ENCODE measurements around the gene SLC8A1. TPM values are rescaled to one million over a fixed set of nuclear protein-coding genes. Genes with fewer than 3 reads are reported as not detected.

SLC8A1 gene
- total RNA-seq, 2 donors from 2014 or later, result 590 to 696 TPM

DNA sequence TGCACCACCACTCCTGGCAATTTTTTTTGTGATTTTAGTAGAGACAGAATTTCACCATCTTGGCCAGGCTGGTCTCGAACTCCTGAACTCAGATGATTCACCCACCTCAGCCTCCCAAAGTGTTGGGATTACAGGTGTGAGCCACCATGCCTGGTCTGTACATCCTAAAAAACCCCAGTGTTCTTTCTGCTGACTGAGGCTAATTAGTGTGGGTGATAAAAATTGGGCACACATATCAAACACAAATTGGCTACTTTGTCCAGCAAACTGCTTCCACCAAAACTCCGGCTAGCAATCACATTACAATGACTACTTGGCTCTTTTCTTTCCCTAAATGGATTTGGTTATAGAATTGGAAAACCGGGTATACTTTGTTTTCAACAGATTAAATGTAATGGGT is 153.9 kb downstream of the SLC8A1 start:
- ATAC-seq (no peak), DNase-seq (no peak)
- intact Hi-C loops (cut with DNase I), result no loop called here

DNA sequence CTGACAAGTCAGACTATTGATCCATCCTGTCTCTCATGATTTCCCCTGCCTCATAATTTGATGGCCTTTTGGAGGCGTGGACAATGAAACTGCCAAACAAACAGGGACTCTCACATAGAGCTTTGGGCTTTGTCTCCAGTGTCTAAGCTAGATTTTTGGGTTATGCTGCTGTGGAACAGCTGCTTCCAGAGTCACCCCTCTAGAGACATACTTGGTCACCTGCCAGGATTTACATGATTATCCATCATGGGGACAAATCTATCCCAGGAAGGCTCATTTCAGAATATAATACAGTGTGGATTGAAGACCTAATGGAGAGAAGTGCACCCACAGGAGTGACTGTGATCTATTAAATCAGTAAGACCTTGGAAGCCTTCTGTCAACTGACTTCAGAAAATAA is 159.6 kb downstream of the SLC8A1 start:
- intact Hi-C loops (cut with DNase I), result no loop called here
- no peak for ATAC-seq
- DNase-seq, result no peak

DNA sequence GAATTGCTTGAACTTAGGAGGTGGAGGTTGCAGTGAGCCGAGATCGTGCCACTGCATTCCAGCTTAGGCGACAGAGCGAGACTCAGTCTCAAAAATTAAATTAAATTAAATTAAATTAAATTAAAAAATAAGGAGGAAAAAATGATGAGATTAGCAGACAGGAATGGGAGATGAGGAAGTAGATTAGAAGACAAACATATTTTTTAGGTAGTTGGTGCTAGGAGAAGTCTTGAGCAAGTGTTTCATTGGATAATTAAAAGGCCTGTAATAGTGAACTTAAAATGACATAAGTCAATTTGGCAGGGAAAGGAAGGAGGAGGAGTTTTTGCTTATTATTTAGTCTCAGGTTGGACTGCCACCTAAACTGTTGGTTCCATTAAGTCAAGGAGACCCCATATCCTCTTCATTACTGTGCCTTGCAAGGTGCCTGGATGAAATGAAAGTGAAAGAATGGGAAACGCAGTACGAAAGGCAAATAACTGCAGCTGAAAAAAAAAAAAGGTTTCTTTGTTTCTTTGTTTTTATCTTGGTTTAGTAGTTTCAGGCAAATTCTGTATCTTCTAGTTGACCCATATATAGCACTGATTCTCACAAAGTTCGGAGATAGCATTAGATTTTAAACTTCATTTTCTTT is 162.0 kb downstream of the SLC8A1 start:
- DNase-seq (no peak), ATAC-seq (no peak)
- intact Hi-C loops (cut with DNase I), result no loop called here

DNA sequence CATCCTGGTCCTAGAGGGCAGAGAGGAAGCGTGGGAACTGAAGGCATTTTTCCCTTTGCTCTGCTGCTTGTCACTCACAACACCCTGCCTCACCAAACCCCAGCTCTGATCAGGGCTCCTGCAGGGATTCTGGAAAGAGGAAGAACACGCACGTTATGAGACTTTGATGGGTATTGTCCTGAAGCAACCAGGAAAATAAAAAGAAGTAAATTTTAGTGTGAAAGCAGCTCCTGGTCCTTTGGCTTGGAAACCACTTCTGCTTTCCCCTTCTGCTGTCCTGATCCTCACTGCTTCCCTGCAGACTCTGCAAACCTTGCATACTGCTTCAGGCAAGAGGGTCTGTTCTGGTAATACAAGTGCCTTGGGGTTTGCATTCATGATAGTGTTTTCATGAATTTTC is 164.1 kb downstream of the SLC8A1 start:
- intact Hi-C loops (cut with DNase I), result no loop called here
- DNase-seq (no peak), ATAC-seq (no peak)

DNA sequence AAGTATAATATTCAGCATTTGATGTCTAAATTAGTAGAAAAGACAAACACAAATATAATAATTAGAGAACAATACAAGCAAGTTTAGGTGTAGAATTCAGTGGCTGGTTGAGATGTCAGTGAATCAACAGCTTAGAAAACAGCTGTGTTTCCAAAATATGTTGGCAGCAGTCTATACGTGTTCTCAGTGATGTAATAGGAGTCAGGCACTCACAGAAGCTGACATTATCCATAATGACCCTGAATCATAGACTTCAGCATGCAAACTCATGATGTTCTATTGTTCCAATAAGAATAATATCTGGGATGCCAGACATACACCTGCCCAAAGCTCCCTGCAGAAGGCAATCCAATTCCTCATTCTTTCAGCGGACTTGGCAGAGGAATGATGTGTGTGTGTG is 164.7 kb downstream of the SLC8A1 start:
- no peak for DNase-seq
- ATAC-seq, result no peak
- intact Hi-C loops (cut with DNase I), result no loop called here

DNA sequence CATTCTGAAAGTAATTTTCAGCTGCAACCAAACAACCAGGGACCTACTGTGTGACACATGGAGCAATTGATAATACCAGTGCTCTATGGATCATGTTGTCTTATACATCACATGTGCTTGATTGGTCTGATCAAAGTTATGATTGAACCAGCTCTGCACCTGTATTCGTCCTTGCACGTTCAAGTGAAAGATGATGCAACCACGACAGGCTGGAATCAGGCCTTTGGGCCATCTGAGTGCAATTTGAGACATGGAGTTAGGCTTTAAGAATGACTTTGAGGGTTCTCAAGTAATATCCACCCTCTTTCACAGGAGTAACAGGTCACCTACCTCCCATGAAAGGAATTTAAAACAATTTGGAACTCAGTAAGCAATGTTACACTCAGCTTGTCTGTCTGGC is 165.2 kb downstream of the SLC8A1 start:
- ATAC-seq, result no peak
- no peak for DNase-seq
- intact Hi-C loops (cut with DNase I), result no loop called here

DNA sequence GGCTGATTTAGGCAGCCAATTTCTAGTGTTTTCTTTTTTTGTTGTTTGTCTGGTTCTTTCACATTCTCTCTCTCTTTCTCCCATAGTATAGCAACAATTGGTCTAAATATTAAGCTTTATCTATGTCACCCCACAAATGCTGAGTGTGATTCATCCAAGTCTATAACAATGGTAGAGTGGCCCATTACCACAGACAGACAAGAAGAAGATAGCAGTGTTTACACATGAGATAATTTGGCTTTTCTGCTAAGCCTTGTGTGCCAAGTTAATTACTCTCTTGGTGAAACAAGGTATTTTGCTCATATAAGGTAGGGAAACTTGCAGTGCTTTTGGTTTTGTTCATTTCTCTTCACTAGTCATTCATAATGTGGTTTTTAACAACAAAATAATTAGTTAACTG is 166.5 kb downstream of the SLC8A1 start:
- no peak for ATAC-seq
- no peak for DNase-seq
- intact Hi-C loops (cut with DNase I), result no loop called here

DNA sequence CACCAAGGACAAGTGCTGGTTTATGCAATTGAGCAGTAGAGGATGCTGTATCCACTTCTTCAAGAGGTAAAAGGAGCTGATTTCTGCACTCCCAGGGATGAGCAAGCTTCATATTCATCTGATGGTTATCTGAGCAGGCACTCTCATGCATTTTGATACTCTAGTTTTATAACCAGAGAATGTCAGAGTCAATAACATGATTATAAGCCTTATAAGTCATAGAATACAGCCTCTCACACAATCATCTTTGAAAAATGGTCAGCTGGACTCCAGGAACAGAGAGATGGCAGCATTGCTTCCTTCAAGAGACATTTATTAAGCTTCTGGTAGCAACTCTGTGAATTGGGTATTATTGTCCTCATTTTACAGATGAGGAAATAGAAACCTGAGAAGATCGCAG is 167.1 kb downstream of the SLC8A1 start:
- intact Hi-C loops (cut with DNase I), result no loop called here
- DNase-seq, result no peak
- peak in 1 of 2 donors; percentile 12 for ATAC-seq

DNA sequence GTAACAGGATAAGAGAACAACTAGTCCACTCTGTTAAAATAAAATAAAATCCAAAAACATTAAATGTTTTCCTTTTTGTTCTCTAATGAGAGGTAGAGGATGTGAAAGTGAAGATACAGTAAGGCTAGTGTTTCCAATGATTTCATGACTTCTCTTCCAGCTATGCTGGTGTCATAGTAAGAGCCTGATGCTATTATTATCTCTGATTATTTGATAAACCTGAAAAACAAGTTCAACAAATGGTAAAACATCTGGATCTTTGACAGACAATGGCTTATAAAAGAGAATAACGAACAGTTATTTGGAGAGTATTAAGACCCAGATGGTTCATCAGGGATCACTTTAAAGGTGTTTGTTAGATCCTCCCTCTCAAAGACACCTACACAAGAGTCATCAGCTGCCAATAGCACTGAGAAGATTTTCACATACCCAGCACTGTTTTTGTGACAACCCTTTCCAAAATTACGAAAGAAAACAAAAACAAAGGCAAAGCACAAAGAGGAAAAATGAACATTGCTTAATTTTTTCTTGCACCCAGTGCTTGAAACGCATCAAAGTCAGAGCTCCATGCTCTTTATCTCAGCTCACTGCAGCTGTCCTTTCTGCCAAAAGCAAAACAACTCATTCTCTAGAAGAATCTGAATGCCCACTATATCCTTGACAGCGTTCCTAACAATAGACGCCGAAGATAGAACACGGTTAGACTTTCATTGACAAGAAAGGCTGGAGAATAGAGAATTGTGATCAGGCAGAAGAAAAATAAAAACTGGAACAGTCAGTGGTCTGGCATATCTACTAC is 168.6 kb downstream of the SLC8A1 start:
- DNase-seq, result no peak
- intact Hi-C loops (cut with DNase I), result no loop called here
- ATAC-seq, result no peak

DNA sequence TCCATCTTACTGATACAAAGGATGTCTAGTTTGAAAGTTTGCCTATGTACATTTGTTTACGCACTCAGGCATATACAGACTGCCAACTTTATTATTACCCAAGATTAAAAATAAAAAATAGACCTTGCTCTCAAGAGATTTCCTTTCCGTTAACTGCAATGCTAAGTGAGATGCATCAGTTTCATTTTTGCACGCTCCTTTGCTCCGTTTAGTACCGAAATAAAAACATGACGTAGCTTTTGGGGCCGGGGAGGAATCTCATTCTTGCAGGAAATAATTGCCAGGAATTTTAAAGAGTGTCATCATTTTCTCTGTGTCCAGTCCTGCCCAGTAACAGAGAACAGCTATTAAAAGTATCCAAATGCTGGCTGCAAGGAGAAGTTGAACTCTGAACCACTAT is 169.5 kb downstream of the SLC8A1 start:
- ATAC-seq (peak; percentile 24 to 64), DNase-seq (no peak)
- intact Hi-C loops (cut with DNase I), result no loop called here

DNA sequence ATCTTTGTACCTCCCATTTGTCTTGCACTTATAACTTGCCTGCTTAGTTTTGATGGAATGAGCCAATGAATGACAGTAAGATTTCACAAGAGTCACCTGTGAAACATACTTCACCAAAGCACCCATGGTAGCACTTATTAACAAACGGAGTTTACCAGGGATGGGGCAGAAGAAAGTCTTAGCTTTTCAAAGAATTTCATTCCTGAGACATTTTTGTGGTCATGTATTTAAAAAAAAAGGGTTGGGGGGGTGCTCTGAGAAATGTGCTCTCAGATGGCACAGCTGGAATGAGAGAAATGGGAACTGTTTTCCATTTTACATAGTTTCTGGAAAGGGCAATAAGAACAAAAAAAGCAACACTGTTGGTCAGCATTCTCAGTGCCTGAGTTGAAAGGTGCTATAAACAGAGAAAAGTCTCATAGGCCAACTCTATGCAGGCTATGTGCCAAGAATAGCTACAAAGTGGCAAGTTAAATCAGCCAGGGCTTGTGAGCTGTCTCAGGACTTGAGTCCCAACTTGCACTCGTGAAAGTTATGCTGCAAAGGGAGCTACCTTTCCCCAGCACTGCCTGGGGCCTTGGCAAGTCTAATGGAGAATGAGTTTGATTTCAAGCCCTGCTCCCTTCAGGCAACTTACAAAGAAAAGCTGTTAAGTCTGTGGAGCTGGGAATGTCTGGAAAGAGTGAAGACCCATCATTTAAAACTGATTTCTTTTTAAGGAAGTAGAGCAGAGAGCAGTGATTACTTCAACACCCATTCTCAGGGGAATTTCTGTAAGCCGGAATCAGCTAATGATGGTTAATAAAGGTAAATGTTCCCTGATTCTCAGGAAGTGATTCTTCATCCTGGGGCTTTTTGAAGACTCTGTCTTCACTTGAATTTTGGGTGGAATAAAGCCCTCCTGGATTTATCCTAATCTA is 170.6 kb downstream of the SLC8A1 start:
- intact Hi-C loops (cut with DNase I), result no loop called here
- ATAC-seq (peak; percentile 49 to 74), DNase-seq (no peak)

DNA sequence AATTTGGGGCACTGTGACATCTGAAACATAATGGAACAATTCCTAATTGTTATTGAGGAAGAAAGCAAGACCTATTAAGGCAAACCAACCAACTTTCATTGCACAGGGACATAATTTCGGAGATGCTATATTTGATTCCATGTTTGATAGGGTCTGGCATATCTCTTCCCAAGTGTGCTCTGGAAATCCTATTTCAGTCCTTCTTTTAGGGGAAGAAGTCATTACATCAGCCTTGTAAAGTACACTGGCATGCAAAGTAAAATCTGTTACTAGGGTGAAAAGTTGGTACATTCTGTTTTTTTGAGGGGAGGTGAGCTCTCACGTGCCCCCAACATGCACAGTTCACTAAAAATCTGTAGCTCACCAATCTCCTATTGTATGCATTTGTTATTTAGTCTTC is 172.4 kb downstream of the SLC8A1 start:
- intact Hi-C loops (cut with DNase I), result no loop called here
- DNase-seq, result no peak
- no peak for ATAC-seq

DNA sequence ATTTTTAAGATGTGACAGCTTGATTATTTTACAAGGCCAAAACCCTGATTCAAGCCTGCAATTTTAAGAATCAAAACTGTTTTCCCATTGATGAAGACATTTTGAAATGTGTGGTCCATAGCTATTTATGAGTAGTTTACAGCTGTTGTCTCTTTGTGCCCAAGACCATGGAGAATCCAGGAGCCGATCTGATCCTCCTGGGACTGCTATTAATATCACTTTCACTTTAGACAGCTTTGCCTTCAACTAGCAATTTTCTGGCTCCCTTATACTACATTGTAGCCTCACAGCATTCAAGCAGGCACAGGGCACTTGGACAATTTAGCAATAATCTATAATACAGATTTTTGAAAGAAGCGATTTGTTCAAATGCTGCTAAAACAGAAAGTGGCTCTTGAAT is 172.9 kb downstream of the SLC8A1 start:
- DNase-seq (no peak), ATAC-seq (peak; percentile 12 to 35)
- intact Hi-C loops (cut with DNase I), result no loop called here

DNA sequence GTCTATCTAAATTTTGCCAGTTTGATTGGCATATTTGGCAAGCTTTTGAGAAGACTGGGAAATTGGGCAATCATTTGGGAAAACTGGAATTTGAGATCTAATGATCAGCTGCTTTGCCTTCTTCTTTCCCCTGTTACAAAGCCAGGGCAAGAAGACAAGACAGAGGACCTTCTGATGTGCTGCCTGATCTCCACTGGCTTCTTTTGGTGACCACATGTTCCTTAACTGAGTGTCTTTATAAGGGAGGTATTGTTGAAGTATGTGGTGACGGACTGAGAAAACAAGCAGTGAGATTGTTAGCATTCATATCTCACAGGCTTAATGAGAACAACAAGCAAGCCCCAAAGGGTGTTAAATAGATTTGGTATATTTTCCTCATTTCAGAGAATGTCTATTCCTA is 175.8 kb downstream of the SLC8A1 start:
- ATAC-seq (no peak), DNase-seq (no peak)
- intact Hi-C loops (cut with DNase I), result no loop called here

DNA sequence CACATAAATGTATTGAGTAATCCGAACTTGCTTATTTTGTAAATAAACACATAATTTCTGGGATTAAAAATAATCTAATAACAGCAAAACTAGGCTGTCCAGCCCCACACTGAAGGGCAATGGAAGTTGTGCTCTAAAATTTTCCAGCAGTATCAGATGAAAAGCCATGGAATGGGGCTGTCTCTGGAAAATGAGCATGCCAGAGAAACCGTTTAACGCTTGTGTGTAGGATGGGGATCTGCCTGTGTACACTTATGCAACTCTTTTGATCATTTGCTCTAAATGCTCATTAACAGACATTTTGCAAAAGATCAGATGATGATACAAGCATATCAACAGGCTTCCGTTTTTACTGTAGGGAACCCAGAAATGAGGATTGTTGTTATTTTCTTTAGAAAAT is 177.6 kb downstream of the SLC8A1 start:
- no peak for ATAC-seq
- intact Hi-C loops (cut with DNase I), result no loop called here
- no peak for DNase-seq

DNA sequence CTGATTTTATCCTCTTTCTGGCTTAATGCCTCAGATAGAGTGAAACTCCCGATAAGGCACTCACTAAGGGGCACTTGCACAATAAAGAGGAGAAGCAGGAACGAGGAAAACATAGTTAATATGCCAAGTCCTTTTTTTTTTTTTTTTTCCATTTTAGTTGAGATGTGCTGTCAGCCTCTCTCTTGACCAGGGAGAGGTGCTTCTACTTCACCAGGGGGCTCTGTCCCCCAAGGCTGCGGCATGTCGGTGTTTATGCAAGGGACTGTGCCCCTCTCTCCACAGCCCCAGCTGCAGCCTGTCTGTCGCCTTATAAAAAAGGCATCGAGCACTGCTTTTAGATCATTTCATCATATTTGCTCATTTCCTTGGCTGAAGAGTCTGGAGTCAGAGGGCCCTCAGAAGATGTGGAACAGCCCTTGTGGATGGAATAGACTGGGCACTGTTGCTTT is 178.1 kb downstream of the SLC8A1 start:
- intact Hi-C loops (cut with DNase I), result no loop called here
- ATAC-seq, result peak; percentile 51 to 74
- no peak for DNase-seq

DNA sequence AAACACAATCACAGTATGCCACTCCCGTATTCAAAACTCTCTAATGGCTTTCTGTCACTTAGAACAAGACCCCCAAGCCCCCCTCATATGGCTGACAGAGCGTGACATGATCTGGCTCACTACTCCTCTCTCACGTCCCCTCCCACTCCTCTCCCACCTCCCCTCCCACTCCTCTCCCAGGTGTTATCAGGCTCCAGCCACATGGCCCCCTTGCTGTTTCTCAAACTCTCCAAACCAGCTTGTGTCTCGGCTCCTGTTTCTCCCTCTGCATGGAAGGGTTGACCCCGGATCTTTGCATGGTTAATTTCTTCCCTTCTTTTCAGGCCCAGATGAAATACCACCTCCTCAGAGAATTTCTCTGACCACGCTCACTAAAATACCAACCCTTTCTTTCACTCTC is 180.8 kb downstream of the SLC8A1 start:
- no peak for DNase-seq
- ATAC-seq, result no peak
- intact Hi-C loops (cut with DNase I), result no loop called here

DNA sequence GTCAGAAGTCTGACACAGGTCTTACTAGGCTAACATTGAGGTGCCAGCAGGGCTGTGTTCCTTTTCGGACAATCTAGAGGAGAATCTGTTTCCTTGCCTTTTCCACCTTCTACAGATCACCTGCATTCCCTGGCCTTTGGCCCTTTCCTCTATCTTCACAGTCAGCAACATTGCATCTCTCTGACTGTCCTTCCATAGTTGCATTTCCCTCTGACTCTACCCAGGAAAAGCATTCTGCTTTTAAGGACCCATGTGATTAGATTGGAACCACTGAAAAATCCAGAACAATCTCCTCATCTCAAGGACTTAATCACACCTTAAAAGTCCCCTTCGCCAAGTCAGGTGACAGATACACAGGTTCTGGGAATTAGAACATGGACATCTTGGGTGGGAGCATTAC is 181.5 kb downstream of the SLC8A1 start:
- intact Hi-C loops (cut with DNase I), result no loop called here
- DNase-seq, result no peak
- no peak for ATAC-seq

DNA sequence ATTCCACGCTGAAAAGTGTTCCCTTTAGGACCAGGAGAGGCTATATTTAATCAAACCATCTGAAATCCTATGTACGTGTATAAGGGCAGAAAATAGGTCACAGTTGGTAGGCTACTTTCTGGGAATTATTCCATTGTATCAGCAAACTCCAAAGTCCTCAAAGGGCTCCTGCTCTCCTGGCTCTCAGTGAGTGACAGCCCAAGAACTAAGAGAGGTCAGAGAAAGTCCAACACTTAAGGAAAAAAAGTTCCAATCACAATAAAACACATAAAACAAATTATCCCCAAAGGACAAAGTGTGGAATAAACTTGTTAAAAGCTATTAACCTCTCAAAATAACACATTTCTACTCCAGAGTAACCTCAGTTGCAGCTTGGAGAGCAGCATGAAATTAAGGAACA is 183.3 kb downstream of the SLC8A1 start:
- ATAC-seq (no peak), DNase-seq (no peak)
- intact Hi-C loops (cut with DNase I), result no loop called here

DNA sequence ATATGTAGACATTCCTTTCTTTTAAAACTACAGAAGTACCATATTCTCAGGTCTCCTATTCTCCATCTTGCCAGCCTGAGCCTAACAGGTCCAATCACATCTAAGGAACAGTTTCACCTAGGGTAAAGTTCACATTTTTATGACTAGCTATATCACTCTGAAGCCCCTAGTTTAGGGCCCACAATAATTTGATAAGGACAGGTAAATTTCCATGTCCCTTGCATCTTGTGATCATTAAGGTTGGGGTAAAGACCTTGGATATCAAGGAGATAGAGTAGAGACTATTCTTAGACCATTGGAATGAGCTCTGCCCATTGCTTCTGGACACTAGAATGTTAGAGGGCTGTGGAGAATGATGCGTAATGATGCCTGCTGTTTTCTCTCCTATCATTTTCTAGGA is 185.7 kb downstream of the SLC8A1 start:
- ATAC-seq (no peak), DNase-seq (no peak)
- intact Hi-C loops (cut with DNase I), result no loop called here

All from left cardiac atrium (tissue), 4 donors.